Astrocyte of the cerebellum (primary cell): ENCODE data around the gene SASH3.

ENCODE experiments used
- DNase-seq: peaks from one replicate; pipeline ENCODE4 v3.0.0-alpha.2; 2011; ENCODE audit warnings: low read depth
- H3K4me3 ChIP-seq: 2 replicates; pipeline ENCODE4 v1.5.1; 2011; ENCODE audit warnings: mild to moderate bottlenecking, low read depth, low read length, moderate library complexity
- in situ Hi-C: cut with HindIII; loops from 2 replicates; pipeline ENCODE4 v1.10.0; 2017; ENCODE audit warnings: low sequenced_read_pairs
- TF ChIP-seq, protein P1 (sequence below): IDR thresholded peaks from 2 replicates; pipeline ENCODE4 v1.5.1; 2012; ENCODE audit warnings: low read length, low read depth, moderate library complexity, mild to moderate bottlenecking; ENCODE audit errors: missing control alignments

SASH3 gene

DNA sequence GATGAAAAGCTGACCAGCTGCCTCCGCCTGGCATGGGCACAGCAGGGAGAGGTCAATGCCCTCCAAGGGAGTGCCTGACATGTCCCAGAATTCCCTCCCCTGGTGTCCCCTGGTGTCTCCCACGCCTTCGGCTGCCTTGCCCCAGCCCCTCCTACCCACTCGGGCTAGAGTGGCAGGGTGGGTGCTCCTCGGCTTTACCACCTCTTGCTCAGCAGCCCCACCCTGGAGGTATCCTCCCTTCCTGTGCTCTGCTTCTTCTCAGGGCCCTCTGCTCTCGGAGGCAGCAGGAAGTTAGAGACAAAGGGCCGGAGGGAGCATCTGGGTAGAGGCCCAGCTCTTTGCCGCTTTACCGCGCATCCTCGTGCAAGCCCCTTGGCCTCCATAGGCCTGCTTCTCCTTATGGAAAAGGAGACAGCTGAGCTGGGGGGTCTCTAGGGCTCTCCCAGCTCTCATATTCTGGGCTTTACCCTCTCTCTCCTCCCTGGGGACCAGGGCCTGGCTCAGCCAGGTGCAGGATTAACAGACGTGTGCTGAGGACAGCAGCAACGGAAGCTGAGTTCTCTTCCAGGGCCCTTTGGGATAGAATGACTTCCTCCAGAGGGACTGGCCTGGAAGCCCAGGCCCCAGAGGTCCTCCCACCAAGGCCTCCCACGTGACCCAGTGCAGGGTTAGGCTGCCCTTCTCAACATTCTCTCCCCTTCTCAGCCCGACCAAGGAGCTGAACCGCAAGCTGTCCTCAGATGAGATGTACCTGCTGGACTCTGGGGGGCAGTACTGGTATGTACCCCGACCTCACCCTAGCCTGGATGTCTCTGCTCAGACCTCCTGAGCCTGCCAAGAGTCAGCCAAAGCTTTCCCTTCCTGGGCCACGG, 23.7 kb upstream of the SASH3 start:
- TF ChIP-seq, protein P1, sequence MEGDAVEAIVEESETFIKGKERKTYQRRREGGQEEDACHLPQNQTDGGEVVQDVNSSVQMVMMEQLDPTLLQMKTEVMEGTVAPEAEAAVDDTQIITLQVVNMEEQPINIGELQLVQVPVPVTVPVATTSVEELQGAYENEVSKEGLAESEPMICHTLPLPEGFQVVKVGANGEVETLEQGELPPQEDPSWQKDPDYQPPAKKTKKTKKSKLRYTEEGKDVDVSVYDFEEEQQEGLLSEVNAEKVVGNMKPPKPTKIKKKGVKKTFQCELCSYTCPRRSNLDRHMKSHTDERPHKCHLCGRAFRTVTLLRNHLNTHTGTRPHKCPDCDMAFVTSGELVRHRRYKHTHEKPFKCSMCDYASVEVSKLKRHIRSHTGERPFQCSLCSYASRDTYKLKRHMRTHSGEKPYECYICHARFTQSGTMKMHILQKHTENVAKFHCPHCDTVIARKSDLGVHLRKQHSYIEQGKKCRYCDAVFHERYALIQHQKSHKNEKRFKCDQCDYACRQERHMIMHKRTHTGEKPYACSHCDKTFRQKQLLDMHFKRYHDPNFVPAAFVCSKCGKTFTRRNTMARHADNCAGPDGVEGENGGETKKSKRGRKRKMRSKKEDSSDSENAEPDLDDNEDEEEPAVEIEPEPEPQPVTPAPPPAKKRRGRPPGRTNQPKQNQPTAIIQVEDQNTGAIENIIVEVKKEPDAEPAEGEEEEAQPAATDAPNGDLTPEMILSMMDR, result no peak
- no peak overlapping the region for H3K4me3 ChIP-seq
- in situ Hi-C loops, result no loop called here
- no peak for DNase-seq

DNA sequence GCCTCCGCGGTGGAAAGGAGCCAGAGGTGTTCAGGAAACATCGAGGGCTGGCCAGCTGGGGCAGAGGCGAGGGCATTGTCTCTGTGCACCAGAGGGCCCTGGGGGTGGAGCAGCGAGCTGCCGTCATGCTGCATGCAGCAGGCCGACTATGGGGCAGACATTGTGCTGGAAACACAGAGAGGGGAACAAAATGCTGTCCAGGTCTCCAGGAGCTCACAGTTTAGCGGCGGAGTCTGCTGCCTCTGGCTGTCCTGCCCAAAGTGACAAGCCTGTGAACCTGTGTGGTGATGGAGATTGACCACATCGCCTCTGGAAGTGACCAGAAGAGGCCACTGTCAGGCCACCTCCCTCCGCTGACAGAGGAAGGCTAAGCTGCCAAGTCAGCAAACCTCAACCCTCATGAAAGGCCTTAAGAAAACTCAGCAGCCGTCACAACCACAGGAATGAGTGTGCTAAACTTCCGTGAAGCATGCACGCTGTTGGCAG, 20.1 kb upstream of the SASH3 start:
- no peak overlapping the region for H3K4me3 ChIP-seq

DNA sequence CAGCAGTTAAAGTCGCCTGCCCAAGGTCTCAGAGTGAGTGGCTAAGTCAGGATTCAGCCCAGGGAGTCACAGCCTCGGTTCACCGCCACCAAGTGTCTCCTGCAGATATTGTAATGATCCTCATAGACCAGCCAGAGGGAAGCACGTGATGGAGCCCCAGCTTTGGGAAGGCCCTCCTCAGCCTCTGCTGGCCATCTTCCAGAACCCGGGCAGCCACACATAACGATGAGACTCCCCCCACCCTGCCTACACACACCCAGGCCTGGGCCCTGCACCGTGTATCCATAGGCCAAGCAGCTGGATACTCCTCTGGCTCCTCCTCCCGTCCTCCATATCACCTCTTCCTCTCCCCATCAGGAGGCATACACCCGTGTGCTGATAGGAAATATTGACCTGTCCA, 19.6 kb upstream of the SASH3 start:
- in situ Hi-C loops, result no loop called here
- TF ChIP-seq, protein P1, result no peak
- no peak overlapping the region for H3K4me3 ChIP-seq
- DNase-seq, result no peak

More for the DNA sequence above, 20.1 kb upstream of the SASH3 start:
- DNase-seq, result peak; percentile 92
- in situ Hi-C loops, result no loop called here
- TF ChIP-seq, protein P1, result peak; percentile 10

DNA sequence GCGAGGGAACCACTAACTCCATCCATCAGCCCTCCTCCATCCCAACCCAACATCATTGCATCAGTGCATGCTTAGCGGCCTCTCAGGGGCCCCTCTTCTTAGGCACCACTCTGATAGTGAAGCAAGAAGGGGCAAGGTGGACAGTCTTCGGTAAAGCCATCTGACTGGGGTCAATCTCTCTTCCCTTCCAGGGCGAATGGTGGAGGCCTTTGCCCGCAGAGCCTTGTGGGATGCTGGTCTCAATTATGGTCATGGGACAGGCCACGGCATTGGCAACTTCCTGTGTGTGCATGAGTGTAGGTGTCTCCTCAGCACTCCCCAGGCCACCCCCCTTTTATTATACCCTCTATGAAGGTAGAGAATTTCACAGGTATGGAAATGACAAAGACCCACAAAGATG, 18.8 kb upstream of the SASH3 start:
- in situ Hi-C loops, result no loop called here
- no peak for DNase-seq
- TF ChIP-seq, protein P1, result no peak
- no peak overlapping the region for H3K4me3 ChIP-seq

DNA sequence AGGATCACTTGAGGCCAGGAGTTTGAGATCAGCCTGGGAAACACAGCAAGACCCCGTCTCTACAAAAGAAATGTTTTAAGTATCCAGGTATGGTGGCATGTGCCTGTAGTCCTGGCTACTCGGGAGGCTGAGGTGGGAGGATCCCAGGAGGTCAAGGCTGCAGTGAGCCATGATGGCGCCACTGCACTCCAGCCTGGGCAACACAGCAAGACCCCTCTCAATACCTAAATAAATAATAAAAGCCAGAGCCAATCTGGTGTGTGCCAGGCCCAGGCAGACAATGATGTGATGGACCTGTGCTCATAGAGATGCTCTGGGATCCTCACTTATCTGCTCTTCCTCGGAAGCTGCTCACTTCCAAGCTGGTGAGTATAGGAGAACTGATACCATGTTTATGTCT, 18.2 kb upstream of the SASH3 start:
- no peak overlapping the region for H3K4me3 ChIP-seq
- in situ Hi-C loops, result no loop called here
- TF ChIP-seq, protein P1, result no peak
- no peak for DNase-seq

DNA sequence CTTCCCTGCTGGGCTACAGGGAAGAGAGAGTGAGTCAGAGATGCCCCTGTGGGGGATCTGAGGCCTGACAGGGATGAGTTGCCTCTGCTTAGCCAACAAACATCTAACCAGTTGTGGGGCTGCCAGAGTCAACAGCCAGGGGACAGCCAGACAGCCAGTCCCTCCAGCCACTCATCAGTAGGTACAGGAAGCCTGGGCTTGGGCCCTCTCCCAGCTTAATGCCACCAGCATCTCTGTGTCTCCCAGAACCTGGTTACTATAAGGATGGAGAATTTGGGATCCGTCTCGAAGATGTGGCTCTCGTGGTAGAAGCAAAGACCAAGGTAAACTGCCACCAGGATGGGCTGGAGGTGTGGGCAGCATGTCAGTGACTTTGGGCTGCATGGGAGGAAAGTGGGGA, 17.3 kb upstream of the SASH3 start:
- H3K4me3 ChIP-seq, result no peak overlapping the region
- no peak for DNase-seq
- in situ Hi-C loops, result no loop called here
- TF ChIP-seq, protein P1, result no peak
